GM18858 (cell line): ENCODE measurements around the gene ME1.
"Not testable (repeated sequence)": the region's sequence is repeated elsewhere in the genome, so short reads cannot be mapped to it uniquely, and the experiment has no call there.

ENCODE experiments used
- ATAC-seq: cut with Tn5 transposase; IDR thresholded peaks from one replicate; pipeline ENCODE4 v1.9.1; 2021; ENCODE audit not compliant: unreplicated experiment

ME1 gene

DNA sequence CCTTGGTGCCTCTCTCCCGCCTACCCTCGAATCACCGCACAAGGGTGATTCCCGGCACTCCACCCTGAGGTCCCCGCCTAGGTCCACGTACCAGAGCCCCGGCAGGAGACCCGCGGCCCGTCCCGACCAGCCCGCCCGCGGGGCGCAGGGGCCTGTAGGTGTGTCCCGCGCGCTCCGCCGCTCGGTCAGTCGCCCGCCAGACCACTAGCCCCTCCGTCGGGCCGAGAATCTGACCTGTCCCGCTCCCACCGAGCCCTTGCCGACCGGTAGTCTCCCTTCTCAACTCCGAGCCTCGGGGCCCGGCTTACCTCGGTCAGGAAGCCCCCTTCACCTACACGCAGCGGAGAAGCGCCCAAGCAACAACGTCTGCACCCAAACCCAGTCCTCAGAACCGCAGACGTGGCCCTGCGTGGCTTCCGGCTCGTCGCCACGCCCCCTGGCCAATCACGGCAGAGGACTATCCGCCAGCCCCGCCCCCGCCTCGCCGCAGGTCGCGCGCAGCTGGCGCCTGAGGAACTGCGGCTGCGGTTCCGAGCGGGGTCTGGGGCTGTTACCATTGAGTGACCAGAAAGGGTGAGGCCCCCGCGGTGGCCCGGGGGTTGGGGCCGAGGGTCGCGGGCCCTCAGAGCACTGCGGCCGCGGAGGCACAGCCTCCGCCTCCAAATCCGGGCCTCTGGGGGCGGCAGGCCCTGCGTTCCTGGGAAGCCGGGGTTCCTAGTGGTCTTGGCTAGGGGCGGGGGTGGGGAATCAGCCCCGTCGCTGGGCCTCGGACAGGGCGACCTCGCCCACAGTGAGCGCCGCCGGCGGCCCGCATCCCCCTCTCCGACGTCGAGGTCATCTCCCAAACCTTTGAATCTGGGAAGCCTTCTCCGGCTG, 237.7 kb downstream of the ME1 start, which contains the start of the genes PGM3 and RWDD2A:
PGM3 (minus strand) TSS at position 395 of the 876 bp plus-strand sequence. CDS start 2,253 bp downstream, outside the sequence.
RWDD2A (plus strand) TSS at position 487 of the 876 bp plus-strand sequence. CDS start 1,095 bp downstream, outside the sequence.
- ATAC-seq = peak; percentile 96

DNA sequence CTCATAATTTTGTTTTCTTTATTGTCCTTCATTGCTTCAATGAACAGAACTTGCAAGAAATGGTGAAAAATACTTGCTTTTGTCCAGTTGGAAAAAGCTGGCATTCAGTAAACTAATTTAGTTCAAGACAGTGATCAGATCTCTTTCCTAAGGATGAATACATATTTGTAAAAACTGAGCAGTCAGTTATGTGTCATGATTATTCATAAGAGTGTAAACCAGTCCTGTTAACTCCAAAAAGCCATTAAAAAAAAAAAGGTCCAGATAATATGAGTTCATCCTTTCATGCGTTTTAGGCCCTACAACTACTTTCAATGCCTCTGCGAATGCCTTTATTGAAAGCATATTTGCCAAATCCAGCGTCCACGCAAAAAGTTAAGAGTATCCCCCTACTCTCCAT, 238.4 kb downstream of the ME1 start:
- ATAC-seq = no peak

DNA sequence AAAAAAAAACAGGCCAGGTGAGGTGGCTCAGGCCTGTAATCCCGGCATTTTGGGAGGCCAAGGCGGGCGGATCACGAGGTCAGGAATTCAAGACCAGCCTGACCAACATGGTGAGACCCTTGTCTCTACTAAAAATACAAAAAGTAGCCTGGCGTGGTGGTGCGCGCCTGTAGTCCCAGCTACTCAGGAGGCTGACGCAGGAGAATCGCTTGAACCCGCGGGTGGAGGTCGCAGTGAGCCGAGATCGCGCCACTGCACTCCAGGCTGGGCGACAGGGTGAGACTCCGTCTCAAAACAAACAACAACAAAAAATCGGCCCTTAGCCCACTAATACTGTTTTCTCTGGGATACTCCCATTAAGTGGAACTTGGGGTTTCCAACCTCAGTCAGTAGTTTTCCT, 238.9 kb downstream of the ME1 start:
- not testable (repeated sequence) for ATAC-seq

DNA sequence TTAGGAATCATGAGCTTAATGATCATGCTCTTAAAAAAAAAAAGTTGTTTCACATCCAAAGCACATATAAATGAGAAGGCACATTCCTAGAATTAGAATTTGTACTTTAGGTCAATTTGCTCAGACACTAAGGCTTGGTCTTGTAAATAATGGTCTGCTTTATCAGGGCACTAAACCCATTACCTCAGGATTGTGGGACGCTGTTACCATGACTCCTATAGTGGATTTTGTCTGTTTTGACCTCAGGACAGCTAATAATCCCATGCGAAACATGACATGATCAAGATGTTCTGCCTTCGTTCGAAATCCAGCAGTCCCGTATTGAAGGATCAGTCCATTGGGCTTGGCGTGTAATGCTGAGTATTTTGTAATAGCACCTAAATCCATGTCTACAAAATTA, 240.2 kb downstream of the ME1 start:
- no peak for ATAC-seq

DNA sequence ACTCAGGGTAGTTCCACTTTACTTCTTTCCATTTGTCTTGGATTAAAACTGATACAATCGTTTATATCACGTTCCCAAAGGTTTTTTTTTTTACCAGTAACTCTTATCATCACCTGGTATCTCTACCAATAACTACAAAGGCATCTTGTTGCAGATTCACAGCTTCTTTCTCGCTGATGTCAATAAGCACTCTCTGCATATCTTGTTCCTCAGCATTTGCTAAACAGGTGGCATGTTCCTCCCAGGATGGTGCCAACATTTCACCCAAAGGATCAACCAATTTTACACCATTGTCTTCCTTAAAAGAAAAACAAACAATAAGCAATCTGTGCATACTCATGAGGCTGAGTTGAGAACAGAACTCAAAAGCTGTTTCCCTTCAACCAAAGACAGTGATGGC, 242.3 kb downstream of the ME1 start:
- ATAC-seq = no peak

DNA sequence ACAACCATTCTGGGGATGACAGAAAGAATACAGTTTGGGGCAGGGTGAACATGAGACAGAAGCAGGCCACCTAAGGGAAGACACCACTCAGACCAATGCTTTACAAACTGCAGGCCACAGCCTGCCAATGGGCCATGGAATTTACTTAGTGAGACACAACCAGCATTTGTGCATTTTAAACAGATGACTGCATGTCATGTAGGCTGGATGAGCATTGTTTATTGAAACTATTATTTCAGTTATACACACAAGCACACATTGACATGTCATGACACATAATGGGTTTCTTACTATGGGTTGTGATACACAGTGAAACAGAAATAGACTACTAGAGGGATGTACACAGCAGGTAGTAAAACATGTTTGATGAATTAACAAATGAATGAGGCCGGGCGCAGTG, 245.8 kb downstream of the ME1 start:
- no peak for ATAC-seq

DNA sequence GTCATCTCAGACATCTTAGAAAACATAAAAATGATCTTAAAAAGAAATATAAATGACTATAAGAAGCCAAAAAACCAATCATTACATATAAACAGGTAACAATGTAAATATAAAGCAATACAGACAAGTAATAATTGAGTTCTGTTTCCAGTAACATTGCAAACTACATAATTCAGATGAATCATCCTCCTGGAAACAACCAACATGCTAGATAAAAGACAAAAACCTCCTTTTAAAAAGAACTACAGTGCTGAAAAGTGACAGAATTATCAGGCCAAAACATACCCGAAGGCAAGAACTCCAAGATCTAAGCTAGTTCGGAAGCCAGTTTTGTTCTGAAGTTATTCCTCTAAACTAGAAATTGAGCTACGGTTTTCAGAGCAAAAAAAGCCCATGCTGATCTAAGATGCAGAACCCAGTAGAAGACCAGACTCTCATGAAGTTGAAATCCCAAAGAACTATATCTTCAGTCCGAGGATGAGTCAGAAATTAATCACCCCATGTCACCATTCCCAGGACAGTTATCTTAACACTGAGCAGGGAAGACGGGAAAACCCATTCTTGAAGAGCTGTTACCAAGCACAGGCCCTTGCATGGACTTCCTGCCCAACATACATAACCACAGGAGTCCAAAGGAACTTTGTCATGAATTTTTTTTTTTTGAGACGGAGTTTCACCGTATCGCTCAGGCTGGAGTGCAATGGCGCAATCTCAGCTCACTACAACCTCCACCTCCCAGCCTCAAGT, 247.6 kb downstream of the ME1 start:
- no peak for ATAC-seq

DNA sequence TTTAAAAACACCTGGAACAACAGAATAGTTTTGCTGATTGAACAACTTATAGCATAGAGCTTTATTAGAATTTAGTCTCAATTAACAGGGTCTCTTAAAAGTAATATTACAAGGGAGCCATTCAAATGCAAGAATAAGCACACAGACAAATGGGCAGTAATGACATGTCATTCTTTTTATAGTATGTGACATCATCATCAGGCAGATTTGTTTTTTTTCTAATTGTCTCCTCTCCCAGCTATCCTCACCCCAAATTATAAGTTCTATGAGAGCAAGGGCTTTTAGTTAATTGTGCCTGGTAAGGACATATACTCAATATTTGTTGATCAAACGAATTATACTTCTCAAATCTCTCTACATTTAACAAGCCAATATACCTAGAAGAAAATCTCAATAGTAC, 248.7 kb downstream of the ME1 start:
- no peak for ATAC-seq

DNA sequence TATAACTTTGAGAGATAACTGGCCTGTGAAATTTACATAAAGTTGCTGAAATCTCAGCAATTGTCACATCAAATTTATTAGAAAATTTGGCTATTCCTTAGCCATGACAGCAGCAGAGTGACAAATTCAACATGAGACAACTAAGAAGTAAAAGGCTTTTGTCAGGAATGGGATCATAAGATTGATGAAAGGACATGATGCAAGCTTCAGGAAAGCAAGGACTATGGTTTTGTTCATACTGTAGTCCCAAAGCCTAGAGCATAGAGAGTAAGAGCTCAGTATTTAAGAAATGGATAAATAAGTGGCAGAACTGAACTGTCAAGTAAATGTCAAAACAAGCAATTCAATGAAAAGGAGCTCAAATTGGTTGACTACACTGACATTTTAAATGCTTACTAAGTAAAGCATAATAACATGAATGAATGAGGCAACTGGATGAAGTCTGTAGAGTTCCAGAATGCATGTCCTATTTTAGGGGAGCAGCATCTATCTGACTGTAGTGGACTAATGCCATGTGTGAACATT, 250.4 kb downstream of the ME1 start:
- no peak for ATAC-seq

DNA sequence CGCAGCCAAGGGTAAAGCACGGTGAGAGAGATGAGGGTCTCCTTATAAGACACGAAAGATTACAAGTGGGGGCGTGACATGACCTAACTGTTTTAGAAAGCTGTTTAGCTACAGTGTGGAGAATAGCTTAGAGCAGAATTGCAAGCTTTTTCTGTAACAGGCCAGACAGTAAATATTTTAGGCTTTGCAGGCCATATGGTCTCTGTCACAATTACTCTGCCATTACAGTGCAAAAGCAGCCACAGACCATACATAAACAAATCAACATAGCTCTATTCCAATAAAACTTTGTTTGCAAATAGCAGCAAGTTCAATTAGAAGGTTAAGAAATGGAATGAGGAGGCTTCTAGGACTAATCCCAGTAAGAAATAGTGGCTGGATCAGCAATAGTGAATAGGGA, 254.6 kb downstream of the ME1 start:
- ATAC-seq = no peak

DNA sequence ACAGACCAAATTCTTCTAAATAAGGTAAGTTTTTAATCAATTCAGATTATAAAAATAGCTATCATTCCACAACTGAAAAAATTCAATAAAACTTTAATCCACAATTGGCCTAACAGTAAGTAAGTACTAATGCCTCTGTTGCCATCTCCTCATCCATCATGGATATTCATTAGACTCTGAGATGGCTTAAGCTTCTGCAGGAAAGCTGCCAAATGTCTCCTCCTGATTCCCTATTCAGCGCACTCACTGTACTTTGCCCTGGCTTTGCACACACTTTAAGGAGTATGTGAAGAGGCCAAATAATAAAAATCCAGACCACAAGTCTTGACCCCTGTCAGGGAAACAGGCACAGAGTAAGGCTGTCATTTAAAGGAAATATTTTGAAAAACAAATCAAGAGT, 261.3 kb downstream of the ME1 start:
- no peak for ATAC-seq

DNA sequence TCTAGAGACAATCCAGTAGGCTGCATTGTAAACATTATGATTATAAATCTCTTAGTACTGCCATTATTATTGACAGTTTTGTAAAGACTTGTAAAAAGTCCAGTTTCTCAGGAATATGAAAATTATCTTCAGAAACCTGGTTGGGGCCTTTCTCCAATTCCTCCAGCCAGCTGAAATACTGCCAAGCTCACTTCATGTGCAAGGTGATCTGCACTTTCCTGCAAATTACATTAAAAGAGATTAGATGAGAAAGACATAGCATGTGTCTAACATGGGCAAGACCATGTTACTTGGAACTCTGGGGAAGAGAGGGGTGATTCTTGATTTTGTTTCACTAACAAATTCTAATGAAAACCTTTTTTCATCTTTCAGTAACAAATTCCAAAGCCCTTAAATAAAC, 261.7 kb downstream of the ME1 start:
- no peak for ATAC-seq

DNA sequence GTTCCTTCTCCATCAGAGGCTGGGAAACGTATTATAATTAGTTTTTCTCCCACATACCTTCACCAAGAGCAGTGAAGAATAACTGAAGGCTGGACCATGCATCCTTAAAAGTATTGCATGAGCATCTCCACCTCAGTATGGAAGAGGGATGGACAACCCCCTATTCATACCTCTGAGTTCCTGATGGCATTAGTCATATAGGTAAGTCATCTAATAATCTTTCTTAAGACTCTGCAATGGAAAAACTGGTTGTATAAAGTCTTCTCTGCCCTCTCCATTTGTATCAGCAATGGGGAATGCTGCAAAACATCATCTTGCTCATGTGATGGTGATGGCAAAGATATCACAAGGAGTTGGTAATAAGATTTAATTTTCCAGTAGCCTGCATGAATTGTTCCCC, 262.3 kb downstream of the ME1 start:
- ATAC-seq = no peak

DNA sequence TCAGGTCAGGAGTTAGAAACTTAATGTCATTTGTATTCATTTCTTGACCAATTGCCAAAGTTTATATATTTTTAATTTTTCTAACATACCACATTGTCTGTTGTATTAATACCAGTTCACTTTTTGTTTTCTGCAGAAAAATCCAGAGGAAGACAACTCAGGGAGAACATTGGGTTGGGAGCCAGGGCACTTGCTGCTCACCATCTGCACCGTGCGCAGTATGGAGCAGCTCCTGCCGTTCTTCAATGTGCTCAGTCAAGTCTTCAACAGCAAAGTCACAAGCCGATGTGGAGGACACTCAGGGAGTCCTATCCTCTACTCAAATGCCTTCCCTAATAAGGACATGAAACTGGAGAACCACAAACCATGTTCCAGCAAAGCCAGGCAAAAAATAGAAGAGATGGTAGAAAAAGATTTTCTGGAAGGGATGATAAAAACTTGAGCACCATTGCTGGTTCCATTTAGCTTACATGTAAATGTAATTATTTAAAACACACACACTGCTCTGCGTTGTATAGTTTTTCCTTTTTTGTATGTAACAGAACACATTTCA, 263.0 kb downstream of the ME1 start:
- ATAC-seq = no peak
